COR-L47 (cell line): Measurements from ENCODE around the gene CLP1.
"Not testable (repeated sequence)": the region's sequence is repeated elsewhere in the genome, so short reads cannot be mapped to it uniquely, and the experiment has no call there.

Source experiments
- DNase-seq: peaks from one replicate; lab custom pipeline; 2025; lab: John Stamatoyannopoulos, UW

Gene CLP1

DNA sequence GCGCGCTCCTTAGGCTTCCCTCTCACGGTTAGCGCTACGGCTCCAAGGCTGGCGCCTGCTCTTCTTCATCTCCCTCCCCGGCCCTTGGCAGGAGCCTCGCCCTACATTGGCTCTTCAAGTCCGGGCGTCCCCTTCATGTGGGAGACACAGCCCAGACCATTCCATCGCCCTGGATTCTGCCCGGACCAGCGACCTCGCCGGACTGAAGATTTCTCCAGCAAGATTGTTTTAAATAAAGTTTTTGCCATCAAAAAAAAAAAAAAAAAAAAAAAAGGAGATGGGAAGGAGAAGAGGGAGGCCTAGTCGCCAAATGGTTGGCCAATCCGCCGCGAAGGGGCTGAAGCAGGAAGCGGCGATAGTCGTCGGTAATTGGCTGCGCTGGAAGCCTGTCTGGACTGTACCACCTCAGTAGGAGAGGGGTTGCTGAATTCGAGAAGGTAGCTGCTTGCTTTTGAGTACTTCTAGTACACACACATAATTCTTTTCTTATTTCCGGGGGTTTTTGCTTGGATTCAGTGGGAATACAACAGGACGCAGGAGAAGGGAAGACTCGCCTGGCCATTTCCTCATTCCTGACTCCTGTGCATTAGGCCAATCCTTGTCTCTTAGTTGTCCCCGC lies 9.7 kb downstream of the CLP1 start:
- DNase-seq: peak; percentile 97

DNA sequence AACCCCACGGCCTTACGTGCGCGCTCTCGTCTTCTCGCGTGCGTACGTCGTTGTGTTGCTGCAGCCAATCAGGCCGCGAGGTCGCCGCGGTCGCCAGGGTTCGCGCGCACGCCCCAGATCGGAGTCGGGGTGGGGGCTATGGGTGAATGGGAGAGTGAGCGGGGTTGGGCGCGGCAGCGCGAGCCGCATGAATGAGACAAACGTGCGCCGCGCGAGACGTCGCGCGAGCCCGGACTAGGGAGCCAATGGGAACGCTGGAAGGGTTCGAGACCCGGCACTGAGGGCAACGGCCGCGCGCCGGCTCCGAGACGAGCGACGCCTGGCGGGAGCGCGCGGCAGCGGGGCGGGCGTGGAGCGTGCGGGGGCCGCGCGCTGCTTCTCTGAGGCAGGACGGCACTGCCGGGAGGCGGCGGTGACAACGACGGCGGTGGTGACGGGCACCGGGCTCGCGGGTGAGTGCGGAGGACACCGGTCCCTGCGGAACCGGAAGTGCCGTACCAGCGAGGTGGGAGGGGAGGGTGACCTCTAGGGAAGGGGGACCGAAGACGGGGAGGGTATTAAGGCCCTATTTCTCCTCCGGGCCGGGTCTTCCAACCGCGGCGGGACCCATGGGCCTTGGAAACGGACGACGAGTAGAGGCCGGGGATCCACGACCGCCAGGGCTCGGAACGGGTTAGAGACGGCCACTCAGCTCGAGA lies 10.3 kb downstream of the CLP1 start, which contains the start of gene ZDHHC5:
Gene ZDHHC5, plus strand, starts transcription at position 379 of the 698 bp plus-strand sequence. CDS start 4,977 bp downstream, outside the sequence.
- peak; percentile 97 for DNase-seq

- DNase-seq: no peak
These were observed 10.8 kb downstream of the CLP1 start for GRCh38 chr11:57668434-57668782.

DNA sequence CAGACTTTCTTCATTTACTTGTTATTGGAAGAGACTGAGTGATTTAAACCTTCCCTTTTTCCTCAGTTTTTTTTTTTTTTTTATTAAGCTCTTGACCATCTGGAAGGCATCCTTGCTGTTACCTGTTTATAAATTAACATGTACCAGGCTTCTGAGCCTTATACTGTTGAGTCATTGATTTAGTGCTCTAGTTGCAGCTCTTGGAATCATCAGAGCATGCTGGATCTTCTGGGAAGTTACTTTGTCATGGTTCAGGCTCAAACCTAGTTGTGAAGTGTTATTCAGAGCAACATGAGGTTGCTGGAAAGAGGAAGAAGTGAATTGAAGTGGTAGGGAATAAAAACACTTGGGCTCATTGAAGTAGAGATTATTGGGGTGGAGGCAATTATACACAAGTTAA lies 16.7 kb downstream of the CLP1 start:
- no peak for DNase-seq

DNA sequence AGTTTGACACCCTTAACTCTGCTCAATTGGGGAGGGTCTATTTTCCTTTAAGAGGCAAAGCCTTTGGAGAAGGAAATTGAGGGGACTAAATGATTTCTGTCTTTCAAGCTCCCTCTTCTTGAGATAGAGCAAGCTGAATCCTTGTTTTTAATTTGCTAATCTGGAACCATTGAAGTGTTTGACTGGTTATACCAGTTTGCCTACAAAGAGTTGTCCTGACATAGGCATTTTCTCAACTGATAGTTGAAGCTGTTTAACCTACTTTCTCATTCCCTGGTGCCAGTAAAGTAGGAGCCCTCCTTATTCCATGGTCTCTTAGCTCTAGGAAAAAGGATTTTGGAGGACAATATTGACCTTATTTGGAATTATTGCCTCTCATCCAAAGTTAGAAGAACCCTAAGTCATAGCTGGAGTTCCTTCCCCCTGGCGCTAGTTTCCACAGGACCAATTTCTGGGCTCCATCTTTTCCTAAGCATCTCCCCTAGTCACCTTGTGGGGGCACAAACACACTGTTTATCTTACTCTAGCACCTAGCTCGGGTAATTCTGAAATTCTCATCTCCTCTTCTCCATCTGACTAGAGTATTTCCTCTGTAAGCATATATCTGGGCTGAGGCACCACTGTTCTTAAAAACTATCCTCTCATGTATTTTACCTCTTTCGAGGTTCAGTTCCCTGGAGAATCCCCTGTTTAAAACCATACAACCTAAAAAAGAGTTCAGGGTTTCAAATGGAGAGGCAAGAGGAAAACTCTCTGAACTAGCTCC lies 17.8 kb downstream of the CLP1 start:
- no peak for DNase-seq

GRCh38 chr11:57679396-57679795 lies 21.8 kb downstream of the CLP1 start:
- DNase-seq: no peak

DNA sequence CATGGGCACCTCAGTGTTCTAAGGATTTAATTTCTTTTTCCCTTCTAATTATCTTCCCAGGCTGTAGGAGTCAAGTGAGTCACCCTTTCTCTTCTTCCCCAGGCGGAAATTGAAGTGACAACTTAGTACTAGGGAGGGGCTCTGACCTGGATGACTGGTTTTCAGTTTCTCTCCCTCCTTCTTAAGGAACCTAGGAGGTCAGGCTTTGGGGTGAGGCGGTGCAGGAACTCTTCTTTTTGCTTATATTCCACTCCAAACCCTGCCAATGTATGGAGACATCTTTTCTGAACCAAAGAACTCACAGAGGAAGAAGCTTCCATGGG lies 23.0 kb downstream of the CLP1 start:
- no peak for DNase-seq

DNA sequence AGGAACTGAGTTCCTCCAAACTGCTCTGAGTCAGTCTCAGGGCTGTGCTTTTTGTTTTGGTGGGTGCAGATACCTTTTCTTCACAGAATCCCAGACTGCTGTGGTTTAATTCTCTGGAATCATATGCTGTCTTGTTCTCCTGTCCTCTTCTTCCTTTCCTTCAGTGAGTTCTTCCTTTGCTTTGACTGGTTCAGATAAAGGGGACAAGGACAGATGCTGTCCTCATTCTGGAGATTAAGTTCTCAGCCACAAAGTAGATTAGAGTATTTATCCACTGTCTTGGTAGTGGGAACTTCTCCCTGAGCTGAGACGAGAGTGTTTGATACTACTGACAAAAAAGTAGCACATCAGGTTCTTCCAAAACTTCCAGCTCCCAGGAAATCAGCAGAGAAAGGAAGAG lies 23.6 kb downstream of the CLP1 start:
- no peak for DNase-seq

DNA sequence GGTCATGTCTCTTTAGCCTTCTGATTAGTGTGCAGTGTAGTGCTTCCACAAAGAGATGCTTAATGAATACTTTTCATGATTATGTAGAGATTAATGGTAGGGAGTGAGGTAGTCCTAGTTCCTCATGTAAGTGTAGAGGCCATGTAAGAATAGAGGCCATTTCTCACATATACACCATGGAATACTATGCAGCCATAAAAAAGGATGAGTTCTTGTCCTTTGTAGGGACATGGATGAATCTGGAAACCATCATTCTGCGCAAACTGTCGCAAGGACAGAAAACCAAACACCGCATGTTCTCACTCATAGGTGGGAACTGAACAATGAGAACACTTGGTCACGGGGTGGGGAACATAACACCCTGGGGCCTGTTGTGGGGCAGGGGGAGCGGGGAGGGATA lies 32.9 kb downstream of the CLP1 start:
- not testable (repeated sequence) for DNase-seq

GRCh38 chr11:57698843-57699365 lies 41.3 kb downstream of the CLP1 start:
- no peak for DNase-seq

- DNase-seq: no peak
These were observed 42.3 kb downstream of the CLP1 start for GRCh38 chr11:57699813-57700212.

GRCh38 chr11:57700425-57700824 lies 42.9 kb downstream of the CLP1 start:
- no peak for DNase-seq

GRCh38 chr11:57703341-57703740 lies 45.8 kb downstream of the CLP1 start:
- no peak for DNase-seq

DNA sequence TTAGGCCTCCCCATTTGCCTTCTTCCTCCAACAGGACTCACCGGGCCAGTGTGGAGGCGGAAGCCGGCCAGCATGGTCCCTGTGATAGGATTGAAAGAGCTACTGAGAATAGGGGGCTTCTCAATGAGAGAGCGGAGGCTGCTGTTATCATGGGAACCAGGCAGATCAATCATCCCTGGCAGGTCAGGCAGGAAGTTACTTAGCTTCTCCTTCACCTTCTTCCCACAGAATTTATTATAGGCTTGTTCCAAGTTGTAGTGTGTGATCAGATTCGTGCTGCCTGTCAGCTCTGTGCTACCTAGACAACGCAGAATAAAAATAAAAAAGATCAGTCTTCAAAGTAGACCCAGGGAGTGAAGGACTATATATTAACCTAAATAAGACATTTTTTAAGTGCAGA lies 47.4 kb downstream of the CLP1 start:
- no peak for DNase-seq

GRCh38 chr11:57705432-57705831 lies 47.9 kb downstream of the CLP1 start:
- not testable (repeated sequence) for DNase-seq

DNA sequence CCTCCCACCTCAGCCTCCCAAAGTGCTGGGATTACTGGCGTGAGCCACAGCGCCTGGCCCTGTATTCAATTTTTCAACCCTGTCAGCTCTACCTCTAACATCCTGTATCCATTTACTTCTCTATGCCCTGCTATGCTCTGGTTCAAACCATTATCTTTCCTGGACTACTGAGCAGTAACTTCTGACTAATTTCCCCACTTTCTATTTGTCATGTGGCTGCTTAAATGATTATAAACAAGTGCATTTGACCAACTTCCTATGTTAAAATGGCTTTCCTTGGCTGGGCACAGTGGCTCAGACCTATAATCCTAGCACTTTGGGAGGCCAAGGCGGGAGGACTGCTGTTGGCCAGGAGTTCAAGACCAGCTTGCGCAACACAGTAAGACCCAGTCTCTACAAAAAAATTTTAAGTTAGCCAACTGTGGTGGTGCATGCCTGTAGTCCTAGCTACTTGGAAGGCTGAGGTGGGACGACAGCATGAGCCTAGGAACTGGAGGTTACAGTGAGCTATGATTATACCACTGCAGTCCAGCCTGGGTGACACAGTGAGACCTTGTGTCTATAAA lies 52.3 kb downstream of the CLP1 start:
- DNase-seq: no peak
